Activated naive CD4-positive, alpha-beta T cell treated with anti-CD3 and anti-CD28 coated beads, Interleukin-2, amount 50 U/mL, for 16 hours (primary cell): Measurements from ENCODE around the gene SIX5.

Source experiments
- DNase-seq: peaks from one replicate; pipeline ENCODE4 v3.0.0-alpha.2; 2020

The SIX5 gene

GRCh38 chr19:45792470-45793177 lies 23.6 kb upstream of the SIX5 start, which contains the start of gene DMWD:
Gene DMWD (minus strand): TSS chr19:45792845. CDS start chr19:45792756, 89 bp downstream.
- peak; percentile 100 for DNase-seq

GRCh38 chr19:45791744-45792469 lies 22.9 kb upstream of the SIX5 start:
- DNase-seq: no peak

GRCh38 chr19:45790942-45791341 lies 21.9 kb upstream of the SIX5 start:
- DNase-seq: no peak

- DNase-seq: no peak
Measured at GRCh38 chr19:45789035-45789786, 20.2 kb upstream of the SIX5 start.

- DNase-seq: no peak
Measured at GRCh38 chr19:45786533-45786894, 17.5 kb upstream of the SIX5 start.

GRCh38 chr19:45785781-45786532 lies 16.9 kb upstream of the SIX5 start:
- no peak for DNase-seq

GRCh38 chr19:45785097-45785496 lies 16.0 kb upstream of the SIX5 start:
- no peak for DNase-seq

GRCh38 chr19:45784096-45784495 lies 15.0 kb upstream of the SIX5 start:
- DNase-seq: no peak

GRCh38 chr19:45782820-45783785 lies 14.1 kb upstream of the SIX5 start:
- no peak for DNase-seq

- DNase-seq: no peak
Measured at GRCh38 chr19:45782162-45782691, 13.2 kb upstream of the SIX5 start, which contains the start of gene DMPK. Gene DMPK (minus strand): TSS chr19:45782490. CDS start chr19:45782352, 138 bp downstream.

- DNase-seq: no peak
Measured at GRCh38 chr19:45781214-45782161, 12.4 kb upstream of the SIX5 start.

- no peak for DNase-seq
Measured at GRCh38 chr19:45780448-45781213, 11.6 kb upstream of the SIX5 start.

- DNase-seq: no peak
Measured at GRCh38 chr19:45780146-45780447, 11.0 kb upstream of the SIX5 start.

GRCh38 chr19:45779231-45780145 lies 10.4 kb upstream of the SIX5 start:
- DNase-seq: peak; percentile 85

- DNase-seq: no peak
Measured at GRCh38 chr19:45778010-45778661, 9.1 kb upstream of the SIX5 start.

GRCh38 chr19:45777395-45777961 lies 8.4 kb upstream of the SIX5 start:
- DNase-seq: no peak

GRCh38 chr19:45774765-45775164 lies 5.7 kb upstream of the SIX5 start:
- DNase-seq: no peak

GRCh38 chr19:45773384-45773783 lies 4.3 kb upstream of the SIX5 start:
- no peak for DNase-seq
